Loucy (cell line): Measurements from ENCODE around the gene CRISP3.

ENCODE experiments used
- H2AFZ ChIP-seq: fragments of 200-600 bp; sonication (generic); 2 replicates; pipeline ENCODE4 v1.6.0; 2016; ENCODE audit warnings: antibody characterized with exemption, mild to moderate bottlenecking, low read length, moderate library complexity
- H3F3A ChIP-seq: fragments of 200-600 bp; 2 replicates; pipeline ENCODE4 v1.6.0; 2016; ENCODE audit warnings: antibody characterized with exemption, low read depth, mild to moderate bottlenecking
- H3K27me3 ChIP-seq: fragments of 200-600 bp; sonication (generic); 2 replicates; pipeline ENCODE4 v1.6.1; 2014; ENCODE audit warnings: low read length, mild to moderate bottlenecking; ENCODE audit not compliant: insufficient read depth, poor library complexity, severe bottlenecking
- H3K36me3 ChIP-seq: fragments of 200-600 bp; sonication (generic); 2 replicates; pipeline ENCODE4 v1.6.1; 2016; ENCODE audit warnings: low read length; ENCODE audit not compliant: insufficient read depth
- H3K4me1 ChIP-seq: fragments of 200-600 bp; sonication (generic); 2 replicates; pipeline ENCODE4 v1.5.1; 2014; ENCODE audit warnings: low read length, mild to moderate bottlenecking; ENCODE audit not compliant: insufficient read depth, poor library complexity, severe bottlenecking
- H3K4me2 ChIP-seq: fragments of 200-600 bp; sonication (generic); 2 replicates; pipeline ENCODE4 v1.6.0; 2014; ENCODE audit warnings: antibody characterized with exemption, low read length, low read depth, mild to moderate bottlenecking; ENCODE audit not compliant: poor library complexity, severe bottlenecking
- H3K4me3 ChIP-seq: fragments of 200-600 bp; sonication (generic); 2 replicates; pipeline ENCODE4 v1.5.1; 2014; ENCODE audit warnings: low read length, mild to moderate bottlenecking, mixed read lengths; ENCODE audit not compliant: poor library complexity, severe bottlenecking
- H3K79me2 ChIP-seq: fragments of 200-600 bp; sonication (generic); 2 replicates; pipeline ENCODE4 v1.6.1; 2014; ENCODE audit warnings: low read length; ENCODE audit not compliant: insufficient read depth
- H3K9ac ChIP-seq: fragments of 200-600 bp; sonication (generic); 2 replicates; pipeline ENCODE4 v1.6.0; 2014; ENCODE audit warnings: mild to moderate bottlenecking, low read depth, low read length, moderate library complexity; ENCODE audit not compliant: poor library complexity, severe bottlenecking
- H3K9me2 ChIP-seq: fragments of 200-600 bp; sonication (generic); replicated peaks from 2 replicates; pipeline ENCODE4 v1.6.1; 2016; ENCODE audit warnings: low read depth, low read length, mixed read lengths
- H3K9me3 ChIP-seq: fragments of 200-600 bp; sonication (generic); 2 replicates; pipeline ENCODE4 v1.6.1; 2014; ENCODE audit warnings: mild to moderate bottlenecking, antibody characterized with exemption, low read length, low read depth; ENCODE audit not compliant: insufficient read depth
- H4K20me1 ChIP-seq: fragments of 200-600 bp; sonication (generic); 2 replicates; pipeline ENCODE4 v1.6.0; 2014; ENCODE audit warnings: antibody characterized with exemption, low read length, mild to moderate bottlenecking; ENCODE audit not compliant: insufficient read depth, poor library complexity, severe bottlenecking
- EZH2phosphoT487 ChIP-seq: fragments of 200-600 bp; IDR thresholded peaks from 2 replicates; pipeline ENCODE4 v1.6.1; 2018; ENCODE audit warnings: antibody characterized with exemption, mild to moderate bottlenecking, moderate library complexity, borderline replicate concordance
- TF ChIP-seq, protein P1 (sequence below): fragments of 200-600 bp; sonication (generic); conservative IDR thresholded peaks from 2 replicates; pipeline ENCODE4 v1.5.1; 2014; ENCODE audit warnings: mild to moderate bottlenecking, antibody characterized with exemption, low read length

The CRISP3 gene

DNA sequence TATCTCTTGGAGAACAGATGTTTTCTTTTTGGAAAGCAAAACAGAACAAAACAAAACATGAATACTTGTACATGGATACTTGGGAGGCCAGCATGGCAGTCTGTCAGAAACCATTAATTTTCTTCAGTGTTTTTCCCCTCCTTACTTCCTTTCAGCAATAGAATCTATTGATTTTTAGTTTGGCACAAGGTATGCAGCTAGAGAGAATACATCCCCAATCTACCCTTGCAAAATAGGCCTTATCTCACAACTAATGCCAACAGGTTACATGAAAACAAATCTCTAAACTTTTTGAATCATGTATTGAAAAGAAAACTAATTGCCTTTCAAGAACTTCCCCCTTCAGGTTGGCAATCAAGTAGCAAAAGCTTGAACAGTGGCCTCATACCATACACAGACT is 40.1 kb upstream of the CRISP3 start:
- Histone ChIP-seq H3F3A (no peaks in the 10 kb centered on the region), H3K27me3 (no peaks in the 10 kb centered on the region), H3K4me2 (no peak overlapping the region), H4K20me1 (no peaks in the 10 kb centered on the region), H3K9me3 (no peaks in the 10 kb centered on the region), H3K9ac (no peak overlapping the region), H3K4me3 (no peak overlapping the region), H3K9me2 (no peaks in the 10 kb centered on the region), H3K4me1 (no peaks in the 10 kb centered on the region), H3K79me2 (no peaks in the 10 kb centered on the region), H3K36me3 (no peaks in the 10 kb centered on the region), H2AFZ (no peak overlapping the region)
- no peak for TF ChIP-seq EZH2phosphoT487
- TF ChIP-seq, protein P1, sequence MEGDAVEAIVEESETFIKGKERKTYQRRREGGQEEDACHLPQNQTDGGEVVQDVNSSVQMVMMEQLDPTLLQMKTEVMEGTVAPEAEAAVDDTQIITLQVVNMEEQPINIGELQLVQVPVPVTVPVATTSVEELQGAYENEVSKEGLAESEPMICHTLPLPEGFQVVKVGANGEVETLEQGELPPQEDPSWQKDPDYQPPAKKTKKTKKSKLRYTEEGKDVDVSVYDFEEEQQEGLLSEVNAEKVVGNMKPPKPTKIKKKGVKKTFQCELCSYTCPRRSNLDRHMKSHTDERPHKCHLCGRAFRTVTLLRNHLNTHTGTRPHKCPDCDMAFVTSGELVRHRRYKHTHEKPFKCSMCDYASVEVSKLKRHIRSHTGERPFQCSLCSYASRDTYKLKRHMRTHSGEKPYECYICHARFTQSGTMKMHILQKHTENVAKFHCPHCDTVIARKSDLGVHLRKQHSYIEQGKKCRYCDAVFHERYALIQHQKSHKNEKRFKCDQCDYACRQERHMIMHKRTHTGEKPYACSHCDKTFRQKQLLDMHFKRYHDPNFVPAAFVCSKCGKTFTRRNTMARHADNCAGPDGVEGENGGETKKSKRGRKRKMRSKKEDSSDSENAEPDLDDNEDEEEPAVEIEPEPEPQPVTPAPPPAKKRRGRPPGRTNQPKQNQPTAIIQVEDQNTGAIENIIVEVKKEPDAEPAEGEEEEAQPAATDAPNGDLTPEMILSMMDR = no peak

DNA sequence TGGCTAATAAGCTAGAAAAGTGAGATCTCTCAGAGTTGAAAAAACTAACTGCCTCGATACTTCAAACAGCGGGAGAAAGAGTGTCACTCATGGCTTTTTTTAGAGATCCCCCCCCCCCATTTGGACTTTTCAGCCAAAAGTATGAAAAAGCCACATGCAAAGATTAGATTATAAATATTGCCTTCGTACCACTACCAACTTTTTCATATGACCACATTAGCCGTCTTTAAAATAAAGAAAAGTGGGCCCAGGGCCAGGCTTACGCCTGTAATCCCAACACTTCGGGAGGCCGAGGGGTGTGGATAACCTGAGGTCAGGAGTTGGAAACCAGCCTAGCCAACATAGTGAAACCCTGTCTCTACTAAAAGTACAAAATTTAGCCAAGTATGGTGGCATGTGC is 38.5 kb upstream of the CRISP3 start:
- Histone ChIP-seq H3K4me3 (no peak overlapping the region), H3K4me1 (no peaks in the 10 kb centered on the region), H3K36me3 (no peaks in the 10 kb centered on the region), H3F3A (no peaks in the 10 kb centered on the region), H3K27me3 (no peaks in the 10 kb centered on the region), H4K20me1 (no peaks in the 10 kb centered on the region), H3K79me2 (no peaks in the 10 kb centered on the region), H3K9me2 (no peaks in the 10 kb centered on the region), H3K4me2 (no peak overlapping the region), H3K9ac (no peak overlapping the region), H2AFZ (no peak overlapping the region), H3K9me3 (no peaks in the 10 kb centered on the region)
- TF ChIP-seq EZH2phosphoT487 = no peak

DNA sequence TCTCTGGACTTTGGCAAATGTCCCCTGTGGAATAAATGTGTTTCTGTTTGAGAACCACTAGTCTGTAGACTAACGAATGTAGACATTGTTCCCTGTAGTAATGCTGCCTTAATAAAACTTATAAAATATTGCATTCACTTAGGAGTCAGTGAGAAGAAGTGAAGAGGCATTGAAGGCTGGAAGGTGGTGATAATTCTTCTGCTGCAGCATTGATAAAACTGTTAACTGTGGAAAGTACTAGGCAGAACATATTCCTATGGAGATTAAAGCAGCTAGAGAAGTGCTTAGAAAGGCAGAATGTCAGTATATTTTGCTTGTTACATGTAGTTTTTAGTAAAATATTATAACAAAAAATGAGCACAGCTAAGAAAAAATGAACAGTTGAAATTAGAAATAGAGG is 38.1 kb upstream of the CRISP3 start:
- no peak overlapping the region for H3K4me2 ChIP-seq
- H4K20me1 ChIP-seq = no peaks in the 10 kb centered on the region
- H3F3A ChIP-seq = no peaks in the 10 kb centered on the region
- no peaks in the 10 kb centered on the region for H3K4me1 ChIP-seq
- no peaks in the 10 kb centered on the region for H3K36me3 ChIP-seq
- TF ChIP-seq, protein P1 = no peak
- no peak for TF ChIP-seq EZH2phosphoT487
- no peaks in the 10 kb centered on the region for H3K9me3 ChIP-seq
- H3K27me3 ChIP-seq = no peaks in the 10 kb centered on the region
- no peak overlapping the region for H2AFZ ChIP-seq
- no peaks in the 10 kb centered on the region for H3K9me2 ChIP-seq
- H3K9ac ChIP-seq = no peak overlapping the region
- H3K79me2 ChIP-seq = no peaks in the 10 kb centered on the region
- H3K4me3 ChIP-seq = no peak overlapping the region

DNA sequence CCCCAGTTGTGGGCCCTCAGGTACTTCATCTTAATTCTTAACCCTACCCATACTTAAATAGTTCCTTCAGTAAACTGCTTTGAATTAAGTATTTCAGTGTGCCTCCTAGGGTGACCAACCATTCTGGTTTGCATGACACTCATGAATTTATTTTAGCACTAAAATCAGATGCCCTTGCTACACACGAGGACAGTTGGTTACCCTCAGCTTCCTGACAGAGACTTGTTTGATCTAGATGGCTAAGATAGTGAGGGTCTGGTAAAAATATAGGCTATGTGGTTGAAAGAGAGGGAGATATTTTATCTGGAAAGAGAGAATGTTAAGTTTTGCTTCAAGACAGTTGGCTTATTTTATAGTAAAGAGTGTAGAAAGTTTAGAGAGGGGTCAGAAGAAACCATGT is 32.3 kb upstream of the CRISP3 start:
- Histone ChIP-seq H3K4me2 (no peak overlapping the region), H3F3A (no peaks in the 10 kb centered on the region), H3K79me2 (no peaks in the 10 kb centered on the region), H2AFZ (no peak overlapping the region), H3K4me1 (no peaks in the 10 kb centered on the region), H3K36me3 (no peaks in the 10 kb centered on the region), H3K27me3 (no peaks in the 10 kb centered on the region), H3K9me3 (no peaks in the 10 kb centered on the region), H3K9ac (no peak overlapping the region), H4K20me1 (no peaks in the 10 kb centered on the region), H3K9me2 (no peaks in the 10 kb centered on the region), H3K4me3 (no peak overlapping the region)
- TF ChIP-seq, protein P1 = no peak
- TF ChIP-seq EZH2phosphoT487 = no peak
